Suprapubic skin (tissue), 4 donors: ENCODE results near the gene KIAA1671.

ENCODE experiments used
- CTCF ChIP-seq, 2 donors: fragments of 200-600 bp in 1 of 2; fragments of 450-650 bp in 1 of 2; sonication (generic) in 1 of 2; IDR thresholded peaks; one replicate each; pipeline ENCODE4 v1.5.1; 2016 to 2019; ENCODE audit warnings: antibody characterized with exemption in 2 of 2, mild to moderate bottlenecking in 1 of 2, moderate library complexity in 1 of 2
- POLR2A ChIP-seq, 2 donors: fragments of 450-650 bp; IDR thresholded peaks; one replicate each; pipeline ENCODE4 v1.6.1; 2017; ENCODE audit warnings: antibody characterized with exemption in 2 of 2, mild to moderate bottlenecking in 2 of 2, moderate library complexity in 2 of 2
- POLR2AphosphoS5 ChIP-seq, 3 donors: sonication (generic); formaldehyde crosslinking; IDR thresholded peaks; one replicate each; pipeline ENCODE4 v1.6.1; 2017; ENCODE audit warnings: antibody characterized with exemption in 3 of 3

GRCh38 chr22:25213221-25213620 lies 260.7 kb downstream of the KIAA1671 start:
- TF ChIP-seq CTCF (IDR thresholded peaks at IDR 0.05): no peak
- no peak for TF ChIP-seq POLR2AphosphoS5 (IDR thresholded peaks at IDR 0.05)
- TF ChIP-seq POLR2A (IDR thresholded peaks at IDR 0.05): no peak
